ENCODE data around the gene PHLPP2. TPM values are rescaled to one million over a fixed set of nuclear protein-coding genes. Genes with fewer than 3 reads are reported as not detected.
A peak's percentile ranks its signal among the peaks of the same experiment; 100 is the strongest.
"Not testable (repeated sequence)": the region's sequence is repeated elsewhere in the genome, so short reads cannot be mapped to it uniquely, and the experiment has no call there.

The PHLPP2 gene
- polyA plus RNA-seq, 12 donors = 4.8 to 20.0 (median 6.3) TPM; not detected in 1

GRCh38 chr16:71722801-71723536 lies 1.5 kb downstream of the PHLPP2 start:
- DNase-seq = peak; percentile 40

GRCh38 chr16:71721066-71721740 lies 3.3 kb downstream of the PHLPP2 start:
- no peak for DNase-seq

GRCh38 chr16:71712501-71712900 lies 12.0 kb downstream of the PHLPP2 start:
- DNase-seq = no peak

GRCh38 chr16:71711789-71712188 lies 12.7 kb downstream of the PHLPP2 start:
- DNase-seq = no peak

- DNase-seq = no peak
Observed at GRCh38 chr16:71709229-71709781, 15.2 kb downstream of the PHLPP2 start.

- no peak for DNase-seq
Observed at GRCh38 chr16:71708696-71709095, 15.8 kb downstream of the PHLPP2 start.

- no peak for DNase-seq
Observed at GRCh38 chr16:71707199-71707598, 17.3 kb downstream of the PHLPP2 start.

GRCh38 chr16:71706046-71706445 lies 18.5 kb downstream of the PHLPP2 start:
- DNase-seq = no peak

GRCh38 chr16:71703333-71703732 lies 21.2 kb downstream of the PHLPP2 start:
- no peak for DNase-seq

- no peak for DNase-seq
Observed at GRCh38 chr16:71700831-71701230, 23.7 kb downstream of the PHLPP2 start.

GRCh38 chr16:71698491-71698890 lies 26.0 kb downstream of the PHLPP2 start:
- DNase-seq = no peak

- DNase-seq = no peak
Observed at GRCh38 chr16:71693164-71693563, 31.3 kb downstream of the PHLPP2 start.

- DNase-seq = no peak
Observed at GRCh38 chr16:71689901-71690300, 34.6 kb downstream of the PHLPP2 start.

GRCh38 chr16:71687861-71688260 lies 36.6 kb downstream of the PHLPP2 start:
- DNase-seq = no peak

GRCh38 chr16:71684280-71684679 lies 40.2 kb downstream of the PHLPP2 start:
- not testable (repeated sequence) for DNase-seq

- no peak for DNase-seq
Observed at GRCh38 chr16:71681360-71681759, 43.1 kb downstream of the PHLPP2 start.

- DNase-seq = no peak
Observed at GRCh38 chr16:71676236-71676635, 48.3 kb downstream of the PHLPP2 start.

GRCh38 chr16:71675380-71675779 lies 49.1 kb downstream of the PHLPP2 start:
- DNase-seq = no peak

- DNase-seq = no peak
Observed at GRCh38 chr16:71674229-71674628, 50.3 kb downstream of the PHLPP2 start.

GRCh38 chr16:71673582-71673973 lies 50.9 kb downstream of the PHLPP2 start:
- DNase-seq = no peak

- no peak for DNase-seq
Observed at GRCh38 chr16:71672803-71673581, 51.5 kb downstream of the PHLPP2 start.

GRCh38 chr16:71672125-71672524 lies 52.4 kb downstream of the PHLPP2 start:
- no peak for DNase-seq
